Islet of Langerhans (tissue), 1 donor: ENCODE measurements around the gene ME3.
A peak's percentile ranks its signal among the peaks of the same experiment; 100 is the strongest.
"Not testable (repeated sequence)": the region's sequence is repeated elsewhere in the genome, so short reads cannot be mapped to it uniquely, and the experiment has no call there.

Experiments
- FAIRE-seq: peaks from one replicate; lab custom pipeline; 2011; peaks lifted over from hg19 to GRCh38; lab: Jason Lieb, UNC

The ME3 gene

DNA sequence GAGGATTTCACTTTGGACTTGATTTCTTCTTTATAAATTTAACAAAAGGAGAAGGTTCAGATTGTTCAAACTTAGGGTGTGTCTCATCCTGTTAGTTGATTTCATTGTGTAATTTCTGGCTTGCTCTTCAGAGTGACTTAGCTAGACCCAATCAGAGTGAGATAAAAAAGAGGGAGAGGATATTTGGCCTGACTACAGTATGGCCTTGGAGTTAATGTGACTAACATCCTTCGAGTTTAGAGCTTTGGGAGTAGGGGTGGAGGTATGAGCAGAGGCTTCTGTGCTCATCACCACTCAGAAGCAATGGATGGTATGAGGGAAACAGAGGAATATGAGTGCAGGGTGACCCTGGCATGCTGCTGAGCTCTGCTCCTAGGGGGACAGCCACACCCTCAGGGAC is 114.2 kb downstream of the ME3 start:
- no peak for FAIRE-seq

DNA sequence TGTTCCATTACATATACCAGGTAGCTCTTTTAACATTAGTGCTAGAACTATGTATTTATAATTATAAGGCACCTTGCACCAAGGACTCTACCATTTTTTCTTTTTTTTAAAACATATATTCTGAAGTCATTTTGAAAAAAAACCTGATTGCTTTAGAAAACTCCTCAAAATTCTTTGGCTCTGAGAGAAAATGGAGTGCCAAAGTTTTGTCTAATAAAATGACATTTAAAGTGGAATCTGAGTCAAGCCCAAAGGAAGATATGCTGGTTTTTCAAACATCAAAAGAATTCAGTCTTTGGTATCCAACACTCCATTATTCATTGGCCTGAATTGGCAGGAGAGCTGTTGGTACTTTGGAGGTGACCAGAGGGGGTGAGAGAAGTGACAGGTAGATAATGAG is 116.5 kb downstream of the ME3 start:
- FAIRE-seq, result no peak

GRCh38 chr11:86555401-86555800 is 117.0 kb downstream of the ME3 start:
- FAIRE-seq, result no peak

DNA sequence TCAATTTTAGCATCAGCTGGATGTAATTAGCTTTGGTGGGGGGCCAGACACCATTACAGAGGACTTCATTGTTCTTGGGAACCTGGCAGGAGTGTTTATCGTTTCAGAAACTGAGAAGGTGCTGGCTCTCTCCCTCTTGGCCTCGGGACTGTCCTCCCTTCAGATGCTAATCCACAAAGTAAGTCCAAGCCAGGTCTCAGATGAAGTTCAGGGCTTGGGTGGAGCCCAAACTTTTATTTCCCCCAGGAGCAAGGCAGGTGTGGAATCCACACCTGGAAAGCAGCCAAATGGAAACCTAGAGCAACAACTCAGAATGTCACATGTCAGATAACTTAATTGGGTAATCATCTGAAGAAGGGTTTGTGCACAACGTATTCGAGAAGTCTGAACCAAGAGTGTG is 119.2 kb downstream of the ME3 start:
- no peak for FAIRE-seq

DNA sequence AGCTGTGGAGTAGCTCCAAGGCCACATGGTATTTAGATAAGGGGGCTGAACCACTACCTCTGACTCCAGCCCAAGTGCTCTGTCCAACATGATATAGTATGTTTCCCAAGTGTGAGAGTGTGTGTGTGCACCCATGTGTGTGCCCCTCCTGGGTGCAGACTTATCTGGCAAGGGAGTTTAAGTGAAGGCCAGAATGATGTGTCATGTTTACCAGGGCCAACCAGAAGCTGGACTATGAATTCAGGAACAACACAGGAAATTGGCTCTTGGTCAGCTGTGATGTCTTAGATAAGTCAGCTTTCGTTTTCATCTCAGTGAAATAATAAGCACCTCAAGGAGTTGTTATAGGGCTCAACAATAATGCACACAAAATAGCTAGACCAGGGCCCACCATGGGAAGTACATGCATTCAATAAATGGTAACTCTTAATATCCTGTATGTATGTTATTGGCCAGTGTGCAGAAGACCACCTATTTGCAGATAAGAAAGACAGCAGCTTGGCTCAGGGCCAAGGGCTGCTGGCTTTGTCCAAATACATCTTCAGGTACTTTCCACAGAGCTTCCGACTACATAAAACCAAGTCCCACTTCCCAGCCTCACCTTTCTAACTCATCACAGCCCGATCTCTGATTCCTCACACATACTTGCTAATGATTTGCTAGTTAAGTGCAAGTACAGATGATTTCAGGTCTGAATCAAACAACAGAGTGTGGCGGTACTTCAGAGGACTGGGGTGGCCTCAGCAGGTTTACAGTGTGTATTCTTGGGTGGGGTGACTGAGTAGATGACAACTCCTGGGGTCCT is 120.9 kb downstream of the ME3 start:
- FAIRE-seq, result peak; percentile 24

- FAIRE-seq, result no peak
Measured at GRCh38 chr11:86550757-86551156, 121.7 kb downstream of the ME3 start.

- FAIRE-seq, result no peak
Measured at GRCh38 chr11:86548271-86548917, 124.0 kb downstream of the ME3 start.

DNA sequence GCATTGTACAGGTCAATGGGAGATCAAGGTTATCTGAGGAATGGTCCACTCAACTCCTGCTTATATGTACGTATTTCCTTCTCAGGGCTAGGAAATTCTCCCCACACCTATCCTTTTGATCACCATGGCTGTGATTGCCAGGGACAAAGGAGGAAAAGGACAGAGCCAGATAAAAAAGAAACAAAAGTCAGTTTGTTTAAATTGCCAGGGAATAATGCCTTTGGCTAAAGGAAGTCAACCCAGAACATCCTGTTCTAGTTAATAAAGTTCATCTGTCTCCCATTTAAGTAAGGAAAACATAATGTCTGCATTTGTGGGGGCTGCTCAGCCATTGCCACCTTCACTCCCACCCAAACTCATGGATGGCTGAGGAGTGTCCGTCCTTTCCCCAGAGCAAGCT is 124.7 kb downstream of the ME3 start:
- no peak for FAIRE-seq

- FAIRE-seq, result not testable (repeated sequence)
Measured at GRCh38 chr11:86541299-86541698, 131.1 kb downstream of the ME3 start.

DNA sequence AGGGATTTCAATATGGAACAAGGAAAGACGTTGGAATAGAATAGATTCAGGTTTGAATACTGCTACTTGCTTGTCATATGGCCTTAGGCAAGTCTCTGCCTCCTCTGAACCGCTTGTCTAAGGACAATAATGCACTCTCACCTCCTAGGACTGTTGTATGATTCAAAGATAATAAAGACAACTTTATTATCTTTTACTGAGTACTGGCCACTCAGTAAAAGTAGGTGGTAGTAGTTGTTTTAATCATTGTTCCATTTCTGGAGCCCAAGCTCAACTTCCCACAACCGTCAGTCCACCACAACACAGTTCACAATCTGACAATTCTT is 134.2 kb downstream of the ME3 start:
- no peak for FAIRE-seq

DNA sequence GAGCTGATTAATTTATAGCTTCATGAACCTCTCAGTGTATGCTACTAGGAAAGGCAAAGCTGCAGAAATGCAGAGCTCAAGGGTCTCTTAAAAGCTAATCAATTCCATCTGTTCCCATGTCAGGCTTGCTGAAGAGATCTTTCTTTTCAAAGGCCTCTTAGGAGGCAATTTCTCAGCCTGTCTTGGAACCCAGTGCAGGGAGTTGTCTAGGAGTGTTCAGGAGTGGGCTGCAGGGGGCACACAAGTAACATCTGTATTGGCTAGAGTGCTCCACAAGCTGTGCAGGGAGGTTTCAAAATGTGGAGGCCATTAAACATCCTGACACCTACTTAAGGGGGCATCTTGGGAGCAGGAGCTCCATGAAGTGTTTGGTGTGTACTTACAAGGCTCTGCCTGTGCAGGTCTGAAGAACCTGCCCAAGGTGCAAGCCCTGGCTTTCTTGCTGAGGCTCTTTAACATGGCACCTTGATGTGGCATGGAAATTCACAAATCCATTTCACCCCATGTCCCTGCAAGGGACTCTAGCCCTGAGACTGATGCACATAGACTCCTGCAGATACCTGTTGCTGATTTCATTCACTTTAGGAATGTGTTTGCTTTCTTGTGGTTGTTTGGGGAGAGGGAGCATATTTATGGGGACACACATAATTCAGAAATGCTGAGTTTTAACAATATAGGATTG is 134.7 kb downstream of the ME3 start:
- no peak for FAIRE-seq

GRCh38 chr11:86535773-86536172 is 136.6 kb downstream of the ME3 start:
- no peak for FAIRE-seq

- FAIRE-seq, result no peak
Measured at GRCh38 chr11:86524620-86525352, 147.6 kb downstream of the ME3 start.

DNA sequence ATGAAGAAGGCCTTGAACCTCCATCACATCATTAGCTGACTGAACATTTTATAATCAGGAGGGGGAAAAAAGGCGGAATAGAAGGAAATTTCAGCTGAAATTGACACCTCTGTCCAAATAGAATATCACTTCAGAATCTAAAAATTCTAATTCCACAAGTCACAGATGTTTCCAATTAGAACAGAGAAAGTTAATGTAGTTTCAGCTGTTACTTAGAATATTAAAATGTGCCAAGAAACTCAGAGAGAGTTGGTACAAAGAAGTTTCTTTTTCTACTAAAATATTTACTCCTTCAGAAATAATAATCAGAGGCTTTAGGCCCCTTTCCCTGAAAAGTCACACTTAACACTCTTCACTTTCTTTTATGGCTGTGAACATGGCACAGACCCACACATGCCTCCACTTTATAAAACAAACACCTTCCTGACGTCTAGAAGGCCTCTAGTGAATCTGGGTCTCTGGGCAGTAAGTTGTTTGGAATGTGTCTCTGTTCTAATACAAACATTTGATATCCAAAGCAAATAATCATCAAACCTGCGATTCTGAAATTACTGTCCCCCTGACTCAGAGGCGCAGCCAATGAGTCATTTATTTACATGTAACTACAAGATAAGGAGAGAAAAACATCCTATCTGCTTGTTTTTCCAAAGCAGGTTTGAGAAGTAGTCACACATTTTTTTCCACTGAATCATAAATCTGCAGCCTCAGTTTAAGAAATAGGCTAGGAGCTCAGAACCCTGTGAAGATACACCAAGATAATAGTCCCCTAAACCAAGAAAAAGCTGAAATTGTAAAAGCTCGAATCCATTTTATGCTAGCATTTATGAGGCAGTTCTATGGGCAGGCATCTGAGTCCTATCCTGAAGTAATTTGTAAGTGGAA is 148.4 kb downstream of the ME3 start:
- FAIRE-seq, result no peak

- FAIRE-seq, result not testable (repeated sequence)
Measured at GRCh38 chr11:86522512-86522911, 149.9 kb downstream of the ME3 start.

DNA sequence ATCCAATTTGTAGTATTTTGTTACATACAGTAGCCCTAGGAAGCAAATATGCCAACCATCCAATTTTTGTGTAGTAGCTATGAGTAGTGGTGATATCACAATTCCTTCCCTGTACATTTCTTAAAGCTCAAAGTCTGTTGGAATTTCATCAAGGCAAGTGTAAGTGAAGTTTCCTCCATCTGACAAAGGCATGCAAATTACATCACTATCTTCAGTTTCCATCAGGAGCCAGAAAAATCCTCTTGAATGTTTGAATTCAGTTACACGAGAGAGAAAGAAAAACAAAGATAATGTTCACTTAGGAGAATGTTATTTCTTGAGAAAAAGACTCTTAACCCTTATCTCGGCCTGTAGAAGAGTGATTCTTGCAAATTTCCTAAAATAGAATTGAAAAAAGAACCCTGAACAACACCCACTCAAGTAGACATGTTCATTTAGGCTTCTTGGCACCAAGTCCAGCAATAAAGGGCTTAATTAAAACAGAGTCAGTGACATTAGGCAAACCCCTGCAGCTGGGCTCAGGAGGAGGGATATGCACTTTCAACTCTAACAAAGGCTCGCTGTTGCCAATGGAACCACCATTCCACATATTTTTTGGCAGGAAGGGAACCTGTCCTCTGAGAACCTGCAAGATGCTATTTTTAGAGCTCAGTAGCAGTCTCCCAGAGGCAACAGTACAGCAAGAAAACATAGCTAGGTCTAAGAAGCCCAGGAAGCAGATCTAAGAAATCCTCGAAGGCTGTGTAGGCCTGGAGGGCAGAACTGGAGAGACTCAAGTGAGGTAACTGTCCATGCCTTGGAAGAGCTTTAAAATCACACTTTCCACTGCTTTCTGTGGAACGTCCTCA is 153.1 kb downstream of the ME3 start:
- no peak for FAIRE-seq

DNA sequence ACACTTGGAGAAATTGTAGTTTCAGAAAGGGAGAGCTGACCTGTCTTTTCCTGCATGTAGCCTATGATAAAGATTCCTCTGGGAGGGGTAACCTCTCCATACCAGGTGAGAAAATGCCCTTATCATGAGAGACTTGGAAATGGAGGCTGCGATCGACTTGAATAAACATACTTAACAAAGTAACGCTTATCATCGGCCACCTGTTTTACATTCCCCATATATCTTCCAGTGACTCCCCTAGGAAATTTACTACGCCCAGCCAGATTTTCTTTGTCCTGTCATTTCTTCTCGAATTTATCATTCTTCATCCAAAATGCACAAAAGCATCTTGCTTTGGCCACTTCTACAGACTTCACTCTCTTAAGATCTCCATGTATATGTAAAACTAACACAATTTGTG is 154.2 kb downstream of the ME3 start:
- no peak for FAIRE-seq

- FAIRE-seq, result no peak
Measured at GRCh38 chr11:86517557-86517956, 154.9 kb downstream of the ME3 start.

- FAIRE-seq, result no peak
Measured at GRCh38 chr11:86515297-86516094, 156.9 kb downstream of the ME3 start.

DNA sequence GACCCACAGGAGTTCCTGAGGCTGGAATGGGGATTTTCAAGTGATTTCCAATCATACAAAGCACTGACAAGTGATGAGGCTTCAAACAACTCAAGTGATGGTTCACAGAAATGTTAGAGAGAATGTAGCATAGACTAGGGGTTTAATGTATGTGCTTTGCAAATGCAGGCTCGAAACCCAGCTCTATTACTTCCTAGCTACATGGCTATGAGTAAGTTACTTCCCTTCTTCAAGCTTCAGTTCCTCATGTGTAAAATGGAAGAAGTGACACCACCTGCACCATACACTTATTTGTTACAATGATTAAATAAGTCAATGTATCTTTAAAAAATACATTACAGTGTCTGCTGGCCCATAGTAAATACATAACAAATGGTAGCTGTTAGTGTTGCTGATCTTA is 158.0 kb downstream of the ME3 start:
- FAIRE-seq, result no peak
